Fibroblast of upper back skin (primary cell): ENCODE results near the gene GNAQ.
A peak's percentile ranks its signal among the peaks of the same experiment; 100 is the strongest.
"Not testable (repeated sequence)": the region's sequence is repeated elsewhere in the genome, so short reads cannot be mapped to it uniquely, and the experiment has no call there.

Source experiments
- DNase-seq: peaks from one replicate; pipeline ENCODE4 v3.0.0-alpha.2; 2013

The GNAQ gene

GRCh38 chr9:77898864-77899263 is 132.7 kb downstream of the GNAQ start:
- DNase-seq = no peak

- DNase-seq = no peak
Observed at GRCh38 chr9:77896938-77897667, 134.5 kb downstream of the GNAQ start.

GRCh38 chr9:77896269-77896937 is 135.2 kb downstream of the GNAQ start:
- DNase-seq = no peak

GRCh38 chr9:77893706-77894105 is 137.9 kb downstream of the GNAQ start:
- DNase-seq = no peak

- no peak for DNase-seq
Observed at GRCh38 chr9:77892955-77893514, 138.6 kb downstream of the GNAQ start.

GRCh38 chr9:77892171-77892570 is 139.4 kb downstream of the GNAQ start:
- no peak for DNase-seq

- no peak for DNase-seq
Observed at GRCh38 chr9:77891128-77891800, 140.3 kb downstream of the GNAQ start.

GRCh38 chr9:77887662-77888061 is 143.9 kb downstream of the GNAQ start:
- no peak for DNase-seq

- no peak for DNase-seq
Observed at GRCh38 chr9:77885104-77885672, 146.4 kb downstream of the GNAQ start.

GRCh38 chr9:77883846-77884771 is 147.5 kb downstream of the GNAQ start:
- peak; percentile 58 for DNase-seq

GRCh38 chr9:77883133-77883532 is 148.5 kb downstream of the GNAQ start:
- DNase-seq = no peak

GRCh38 chr9:77882294-77882693 is 149.3 kb downstream of the GNAQ start:
- no peak for DNase-seq

GRCh38 chr9:77881634-77882033 is 150.0 kb downstream of the GNAQ start:
- DNase-seq = not testable (repeated sequence)

GRCh38 chr9:77881111-77881510 is 150.5 kb downstream of the GNAQ start:
- no peak for DNase-seq

- DNase-seq = peak; percentile 78
Observed at GRCh38 chr9:77879437-77879943, 152.1 kb downstream of the GNAQ start.

- not testable (repeated sequence) for DNase-seq
Observed at GRCh38 chr9:77878793-77879192, 152.8 kb downstream of the GNAQ start.

- DNase-seq = no peak
Observed at GRCh38 chr9:77877976-77878375, 153.6 kb downstream of the GNAQ start.

GRCh38 chr9:77876590-77876989 is 155.0 kb downstream of the GNAQ start:
- DNase-seq = no peak

- DNase-seq = peak; percentile 55
Observed at GRCh38 chr9:77876091-77876490, 155.5 kb downstream of the GNAQ start.

- DNase-seq = no peak
Observed at GRCh38 chr9:77872863-77873262, 158.7 kb downstream of the GNAQ start.

- no peak for DNase-seq
Observed at GRCh38 chr9:77872177-77872576, 159.4 kb downstream of the GNAQ start.

- no peak for DNase-seq
Observed at GRCh38 chr9:77871483-77871882, 160.1 kb downstream of the GNAQ start.
